ENCODE results near the gene ASMT.
"Not testable (repeated sequence)": the region's sequence is repeated elsewhere in the genome, so short reads cannot be mapped to it uniquely, and the experiment has no call there.

ASMT gene

GRCh38 chrX:1614927-1615326 lies at the start of gene ASMT:
Gene ASMT (plus strand): TSS chrX:1615059. CDS start chrX:1615200, 141 bp downstream.
- DNase-seq (ENCODE audit: low spot score), result no peak

- DNase-seq (ENCODE audit: low spot score), result not testable (repeated sequence)
Observed at GRCh38 chrX:1574181-1574580, 40.7 kb upstream of the ASMT start.

GRCh38 chrX:1576201-1576992 lies 38.5 kb upstream of the ASMT start:
- no peak for DNase-seq (ENCODE audit: low spot score)

- no peak for DNase-seq (ENCODE audit: low spot score)
Observed at GRCh38 chrX:1577845-1578244, 37.0 kb upstream of the ASMT start.

- no peak for DNase-seq (ENCODE audit: low spot score)
Observed at GRCh38 chrX:1578511-1579173, 36.2 kb upstream of the ASMT start.

- DNase-seq (ENCODE audit: low spot score), result peak; percentile 60
Observed at GRCh38 chrX:1581132-1581531, 33.7 kb upstream of the ASMT start.

GRCh38 chrX:1582686-1583437 lies 32.0 kb upstream of the ASMT start:
- peak; percentile 89 for DNase-seq (ENCODE audit: low spot score)

GRCh38 chrX:1584237-1585011 lies 30.4 kb upstream of the ASMT start:
- DNase-seq (ENCODE audit: low spot score), result no peak

GRCh38 chrX:1587161-1587560 lies 27.7 kb upstream of the ASMT start:
- no peak for DNase-seq (ENCODE audit: low spot score)

- no peak for DNase-seq (ENCODE audit: low spot score)
Observed at GRCh38 chrX:1589356-1590130, 25.3 kb upstream of the ASMT start.

GRCh38 chrX:1591102-1591862 lies 23.6 kb upstream of the ASMT start, which contains the start of gene AKAP17A:
Gene AKAP17A (plus strand): TSS chrX:1591604. CDS start chrX:1593463, 1,859 bp downstream.
- DNase-seq (ENCODE audit: low spot score), result peak; percentile 86

GRCh38 chrX:1591863-1592469 lies 22.9 kb upstream of the ASMT start:
- DNase-seq (ENCODE audit: low spot score), result no peak

- DNase-seq (ENCODE audit: low spot score), result no peak
Observed at GRCh38 chrX:1592470-1593142, 22.3 kb upstream of the ASMT start.

GRCh38 chrX:1593286-1594271 lies 21.3 kb upstream of the ASMT start:
- DNase-seq (ENCODE audit: low spot score), result no peak

- no peak for DNase-seq (ENCODE audit: low spot score)
Observed at GRCh38 chrX:1595711-1596060, 19.2 kb upstream of the ASMT start.

GRCh38 chrX:1596676-1597344 lies 18.0 kb upstream of the ASMT start:
- no peak for DNase-seq (ENCODE audit: low spot score)

GRCh38 chrX:1597345-1598020 lies 17.4 kb upstream of the ASMT start:
- no peak for DNase-seq (ENCODE audit: low spot score)
